ENCODE results near the gene SKIC2.
"Not testable (repeated sequence)": the region's sequence is repeated elsewhere in the genome, so short reads cannot be mapped to it uniquely, and the experiment has no call there.

DNA sequence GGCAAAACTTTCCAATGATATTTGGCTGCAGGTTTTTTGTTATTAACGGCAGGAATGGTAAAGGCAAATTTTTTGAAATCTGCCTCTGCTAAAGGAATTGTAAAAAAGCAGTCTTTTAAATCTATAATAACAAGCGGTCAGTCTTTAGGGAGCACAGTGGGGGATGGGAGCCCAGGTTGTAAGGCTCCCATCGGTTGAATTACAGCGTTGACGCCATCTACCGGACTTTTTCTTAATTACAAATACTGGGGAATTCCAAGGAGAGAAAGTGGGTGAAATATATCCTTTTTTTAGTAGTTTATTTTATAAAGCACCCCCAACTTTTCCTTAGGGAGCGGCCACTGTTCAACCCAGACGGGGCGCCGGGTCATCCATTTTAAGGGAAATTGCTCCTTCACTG, 30.4 kb downstream of the SKIC2 start:
- TF ChIP-seq, protein P1, sequence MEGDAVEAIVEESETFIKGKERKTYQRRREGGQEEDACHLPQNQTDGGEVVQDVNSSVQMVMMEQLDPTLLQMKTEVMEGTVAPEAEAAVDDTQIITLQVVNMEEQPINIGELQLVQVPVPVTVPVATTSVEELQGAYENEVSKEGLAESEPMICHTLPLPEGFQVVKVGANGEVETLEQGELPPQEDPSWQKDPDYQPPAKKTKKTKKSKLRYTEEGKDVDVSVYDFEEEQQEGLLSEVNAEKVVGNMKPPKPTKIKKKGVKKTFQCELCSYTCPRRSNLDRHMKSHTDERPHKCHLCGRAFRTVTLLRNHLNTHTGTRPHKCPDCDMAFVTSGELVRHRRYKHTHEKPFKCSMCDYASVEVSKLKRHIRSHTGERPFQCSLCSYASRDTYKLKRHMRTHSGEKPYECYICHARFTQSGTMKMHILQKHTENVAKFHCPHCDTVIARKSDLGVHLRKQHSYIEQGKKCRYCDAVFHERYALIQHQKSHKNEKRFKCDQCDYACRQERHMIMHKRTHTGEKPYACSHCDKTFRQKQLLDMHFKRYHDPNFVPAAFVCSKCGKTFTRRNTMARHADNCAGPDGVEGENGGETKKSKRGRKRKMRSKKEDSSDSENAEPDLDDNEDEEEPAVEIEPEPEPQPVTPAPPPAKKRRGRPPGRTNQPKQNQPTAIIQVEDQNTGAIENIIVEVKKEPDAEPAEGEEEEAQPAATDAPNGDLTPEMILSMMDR (IDR thresholded peaks at IDR 0.05): not testable (repeated sequence)
- TF ChIP-seq POLR2AphosphoS5 (IDR thresholded peaks at IDR 0.05): not testable (repeated sequence)

All from prostate gland (tissue), 2 donors.